HL-60 (cell line): ENCODE measurements around the gene ZNF213.

Experiments used
- TF ChIP-seq, protein P1 (sequence below): IDR thresholded peaks from 2 replicates; pipeline ENCODE4 v1.6.1; 2012; ENCODE audit warnings: low read depth; ENCODE audit not compliant: insufficient replicate concordance
- TF ChIP-seq, protein P2 (sequence below): IDR thresholded peaks from one replicate; pipeline ENCODE4 v1.5.1; 2011; ENCODE audit warnings: low read length, control low read depth, inconsistent platforms; ENCODE audit not compliant: insufficient read depth

DNA sequence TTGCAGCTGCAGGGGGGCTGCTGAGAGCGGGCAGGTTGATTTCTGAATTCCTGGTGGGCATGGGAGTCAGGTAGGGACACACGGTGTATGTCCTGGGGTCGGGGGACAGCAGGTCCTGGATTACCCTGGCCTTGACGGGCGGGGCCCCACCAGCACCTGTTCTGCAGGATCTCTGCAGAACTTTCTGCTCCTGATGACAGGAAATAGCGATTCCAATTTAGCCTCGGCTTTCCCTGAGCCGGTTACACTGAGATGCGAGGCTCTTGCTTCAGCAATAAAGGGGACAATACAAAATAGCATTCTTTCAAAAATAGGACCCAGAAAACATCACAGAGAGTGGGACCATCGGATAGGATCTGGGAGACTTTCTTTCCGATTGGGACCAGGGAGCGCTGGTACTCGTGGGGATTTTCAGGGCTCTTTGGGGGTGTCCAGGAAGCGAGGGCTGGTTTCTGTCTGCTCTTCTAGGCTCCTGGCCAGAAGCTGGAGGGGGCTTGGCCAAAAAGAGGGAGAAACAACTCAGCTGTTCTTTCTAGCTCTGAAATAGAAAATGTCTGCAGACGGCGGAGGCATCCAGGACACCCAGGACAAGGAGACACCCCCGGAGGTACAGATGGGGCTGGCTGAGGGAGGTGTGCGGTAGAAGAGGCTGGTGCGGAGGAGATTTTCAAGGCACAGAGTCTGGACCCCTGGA is 21.8 kb upstream of the ZNF213 start:
- TF ChIP-seq, protein P1, sequence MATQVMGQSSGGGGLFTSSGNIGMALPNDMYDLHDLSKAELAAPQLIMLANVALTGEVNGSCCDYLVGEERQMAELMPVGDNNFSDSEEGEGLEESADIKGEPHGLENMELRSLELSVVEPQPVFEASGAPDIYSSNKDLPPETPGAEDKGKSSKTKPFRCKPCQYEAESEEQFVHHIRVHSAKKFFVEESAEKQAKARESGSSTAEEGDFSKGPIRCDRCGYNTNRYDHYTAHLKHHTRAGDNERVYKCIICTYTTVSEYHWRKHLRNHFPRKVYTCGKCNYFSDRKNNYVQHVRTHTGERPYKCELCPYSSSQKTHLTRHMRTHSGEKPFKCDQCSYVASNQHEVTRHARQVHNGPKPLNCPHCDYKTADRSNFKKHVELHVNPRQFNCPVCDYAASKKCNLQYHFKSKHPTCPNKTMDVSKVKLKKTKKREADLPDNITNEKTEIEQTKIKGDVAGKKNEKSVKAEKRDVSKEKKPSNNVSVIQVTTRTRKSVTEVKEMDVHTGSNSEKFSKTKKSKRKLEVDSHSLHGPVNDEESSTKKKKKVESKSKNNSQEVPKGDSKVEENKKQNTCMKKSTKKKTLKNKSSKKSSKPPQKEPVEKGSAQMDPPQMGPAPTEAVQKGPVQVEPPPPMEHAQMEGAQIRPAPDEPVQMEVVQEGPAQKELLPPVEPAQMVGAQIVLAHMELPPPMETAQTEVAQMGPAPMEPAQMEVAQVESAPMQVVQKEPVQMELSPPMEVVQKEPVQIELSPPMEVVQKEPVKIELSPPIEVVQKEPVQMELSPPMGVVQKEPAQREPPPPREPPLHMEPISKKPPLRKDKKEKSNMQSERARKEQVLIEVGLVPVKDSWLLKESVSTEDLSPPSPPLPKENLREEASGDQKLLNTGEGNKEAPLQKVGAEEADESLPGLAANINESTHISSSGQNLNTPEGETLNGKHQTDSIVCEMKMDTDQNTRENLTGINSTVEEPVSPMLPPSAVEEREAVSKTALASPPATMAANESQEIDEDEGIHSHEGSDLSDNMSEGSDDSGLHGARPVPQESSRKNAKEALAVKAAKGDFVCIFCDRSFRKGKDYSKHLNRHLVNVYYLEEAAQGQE = no peak
- TF ChIP-seq, protein P2, sequence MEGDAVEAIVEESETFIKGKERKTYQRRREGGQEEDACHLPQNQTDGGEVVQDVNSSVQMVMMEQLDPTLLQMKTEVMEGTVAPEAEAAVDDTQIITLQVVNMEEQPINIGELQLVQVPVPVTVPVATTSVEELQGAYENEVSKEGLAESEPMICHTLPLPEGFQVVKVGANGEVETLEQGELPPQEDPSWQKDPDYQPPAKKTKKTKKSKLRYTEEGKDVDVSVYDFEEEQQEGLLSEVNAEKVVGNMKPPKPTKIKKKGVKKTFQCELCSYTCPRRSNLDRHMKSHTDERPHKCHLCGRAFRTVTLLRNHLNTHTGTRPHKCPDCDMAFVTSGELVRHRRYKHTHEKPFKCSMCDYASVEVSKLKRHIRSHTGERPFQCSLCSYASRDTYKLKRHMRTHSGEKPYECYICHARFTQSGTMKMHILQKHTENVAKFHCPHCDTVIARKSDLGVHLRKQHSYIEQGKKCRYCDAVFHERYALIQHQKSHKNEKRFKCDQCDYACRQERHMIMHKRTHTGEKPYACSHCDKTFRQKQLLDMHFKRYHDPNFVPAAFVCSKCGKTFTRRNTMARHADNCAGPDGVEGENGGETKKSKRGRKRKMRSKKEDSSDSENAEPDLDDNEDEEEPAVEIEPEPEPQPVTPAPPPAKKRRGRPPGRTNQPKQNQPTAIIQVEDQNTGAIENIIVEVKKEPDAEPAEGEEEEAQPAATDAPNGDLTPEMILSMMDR = no peak
